Chondrocyte (in vitro differentiated cells): ENCODE results near the gene UNCX. TPM values are rescaled to one million over a fixed set of nuclear protein-coding genes. Genes with fewer than 3 reads are reported as not detected.
A peak's percentile ranks its signal among the peaks of the same experiment; 100 is the strongest.

ENCODE experiments used
- DNase-seq: peaks from one replicate; pipeline ENCODE4 v3.0.0; 2021; ENCODE audit warnings: mixed read lengths, low spot score
- H3K27ac Mint-ChIP-seq: one replicate; pipeline ENCODE4 v1.8.0; 2021; ENCODE audit warnings: mild to moderate bottlenecking, moderate library complexity, mixed read lengths; ENCODE audit not compliant: unreplicated experiment
- H3K27me3 Mint-ChIP-seq: 2 replicates; pipeline ENCODE4 v1.8.0; 2021; ENCODE audit warnings: low read depth, mixed read lengths
- H3K36me3 Mint-ChIP-seq: 2 replicates; pipeline ENCODE4 v1.8.0; 2021; ENCODE audit warnings: low read depth, mixed read lengths
- H3K4me1 Mint-ChIP-seq: 2 replicates; pipeline ENCODE4 v1.8.0; 2021; ENCODE audit warnings: low read depth, mild to moderate bottlenecking, mixed read lengths
- H3K4me3 Mint-ChIP-seq: one replicate; pipeline ENCODE4 v1.8.0; 2021; ENCODE audit warnings: mild to moderate bottlenecking, moderate library complexity, mixed read lengths; ENCODE audit not compliant: unreplicated experiment
- H3K9me3 Mint-ChIP-seq: 2 replicates; pipeline ENCODE4 v1.8.0; 2021; ENCODE audit warnings: low read depth, mixed read lengths
- CTCF ChIP-seq: fragments of 200-600 bp; sonication (generic); IDR thresholded peaks from 2 replicates; pipeline ENCODE4 v1.5.0; 2021; ENCODE audit warnings: antibody characterized with exemption, mild to moderate bottlenecking, moderate library complexity
- total RNA-seq: library from RNA; stranded (reverse); gene quantifications from 3 replicates; pipeline ENCODE4 v1.2.1, GENCODE V29; 2021

UNCX gene
- total RNA-seq, 1 donor from 2014 or later, result not detected

DNA sequence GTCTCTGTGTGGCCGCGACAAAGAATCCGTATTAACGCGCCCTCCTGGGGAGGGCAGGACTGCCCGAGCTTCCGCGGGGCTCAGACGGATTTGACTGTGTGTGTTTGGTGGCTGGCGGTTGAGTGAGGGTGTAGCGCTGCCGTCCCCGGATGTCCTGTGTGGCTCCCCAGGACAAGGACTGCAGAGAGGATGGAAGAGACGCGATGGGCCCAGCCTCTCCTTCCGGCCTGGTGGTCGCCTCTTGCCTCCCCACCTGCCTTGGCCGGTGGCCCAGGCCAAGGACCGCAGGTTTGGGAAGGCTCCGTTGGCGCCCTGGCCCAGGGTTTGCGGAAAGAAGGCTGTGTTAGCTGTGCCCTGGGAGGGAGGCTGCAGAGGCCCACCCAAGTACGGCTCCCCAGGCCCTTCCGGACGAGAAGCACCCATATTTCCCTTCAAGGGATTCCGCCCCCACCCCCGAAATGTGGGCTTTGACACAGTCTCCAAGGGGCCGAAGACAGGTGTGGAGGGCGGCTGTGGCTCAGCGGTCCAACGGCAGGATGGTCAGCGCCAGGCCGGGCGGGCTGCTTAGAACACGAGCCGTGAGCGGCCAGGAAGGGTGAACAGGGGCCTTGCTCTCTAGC is 2.3 kb downstream of the UNCX start:
- Mint-ChIP-seq H3K27ac (no peak overlapping the region), H3K4me1 (peaks cover 5% of the 10 kb centered on the region), H3K4me3 (no peak overlapping the region), H3K9me3 (no peaks in the 10 kb centered on the region), H3K27me3 (peaks cover 44% of the 10 kb centered on the region), H3K36me3 (peaks cover 12% of the 10 kb centered on the region)
- peak; percentile 92 for DNase-seq
- TF ChIP-seq CTCF, result no peak

DNA sequence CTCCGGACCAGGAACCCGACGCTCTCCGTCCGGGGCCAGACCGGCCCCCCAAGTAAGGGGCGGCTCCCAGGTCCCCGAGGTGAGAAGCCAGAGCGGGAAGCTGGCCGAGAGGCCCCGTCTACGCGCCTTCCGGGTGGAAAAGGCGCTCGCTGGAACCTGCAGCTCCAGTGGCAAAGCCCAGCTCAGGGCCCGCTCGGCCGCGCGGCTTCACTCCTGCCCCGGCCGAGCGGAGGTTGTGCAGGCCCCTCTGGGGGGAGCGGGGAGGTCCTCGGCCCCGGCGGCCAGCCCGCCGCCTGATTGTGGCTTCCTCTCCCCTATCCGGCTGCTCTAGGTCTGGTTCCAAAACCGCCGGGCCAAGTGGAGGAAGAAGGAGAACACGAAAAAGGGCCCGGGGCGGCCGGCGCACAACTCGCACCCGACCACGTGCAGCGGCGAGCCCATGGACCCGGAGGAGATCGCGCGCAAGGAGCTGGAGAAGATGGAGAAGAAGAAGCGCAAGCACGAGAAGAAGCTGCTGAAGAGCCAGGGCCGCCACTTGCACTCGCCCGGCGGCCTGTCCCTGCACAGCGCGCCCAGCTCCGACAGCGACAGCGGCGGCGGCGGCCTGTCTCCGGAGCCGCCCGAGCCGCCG is 2.9 kb downstream of the UNCX start:
- peak overlapping the region; percentile 13 for H3K4me3 Mint-ChIP-seq
- DNase-seq, result no peak
- TF ChIP-seq CTCF, result no peak
- no peaks in the 10 kb centered on the region for H3K9me3 Mint-ChIP-seq
- H3K4me1 Mint-ChIP-seq, result peaks cover 5% of the 10 kb centered on the region
- H3K27me3 Mint-ChIP-seq, result peaks cover 46% of the 10 kb centered on the region
- no peak overlapping the region for H3K27ac Mint-ChIP-seq
- peaks cover 12% of the 10 kb centered on the region for H3K36me3 Mint-ChIP-seq

- Mint-ChIP-seq H3K27ac (no peak overlapping the region), H3K36me3 (peaks cover 12% of the 10 kb centered on the region), H3K27me3 (peaks cover 44% of the 10 kb centered on the region), H3K9me3 (no peaks in the 10 kb centered on the region), H3K4me3 (no peak overlapping the region), H3K4me1 (peaks cover 5% of the 10 kb centered on the region)
- no peak for TF ChIP-seq CTCF
- no peak for DNase-seq
Measured at GRCh38 chr7:1236132-1236661, 3.5 kb downstream of the UNCX start.

GRCh38 chr7:1236831-1237701 is 4.4 kb downstream of the UNCX start:
- Mint-ChIP-seq H3K27ac (peak overlapping the region; percentile 75), H3K27me3 (peaks cover 39% of the 10 kb centered on the region), H3K4me3 (no peak overlapping the region), H3K9me3 (no peaks in the 10 kb centered on the region), H3K4me1 (peaks cover 4% of the 10 kb centered on the region), H3K36me3 (peaks cover 13% of the 10 kb centered on the region)
- TF ChIP-seq CTCF, result no peak
- no peak for DNase-seq

- Mint-ChIP-seq H3K9me3 (no peaks in the 10 kb centered on the region), H3K27ac (no peak overlapping the region), H3K27me3 (peaks cover 37% of the 10 kb centered on the region), H3K4me1 (peaks cover 2% of the 10 kb centered on the region), H3K4me3 (no peak overlapping the region), H3K36me3 (peaks cover 10% of the 10 kb centered on the region)
- no peak for TF ChIP-seq CTCF
- DNase-seq, result no peak
Measured at GRCh38 chr7:1237704-1238255, 5.1 kb downstream of the UNCX start.
